ENCODE results near the gene QPCTL. TPM values are rescaled to one million over a fixed set of nuclear protein-coding genes. Genes with fewer than 3 reads are reported as not detected.

Gene QPCTL
- total and polyA plus RNA-seq, 4 donors = 6.3 to 13.3 (median 9.4) TPM

DNA sequence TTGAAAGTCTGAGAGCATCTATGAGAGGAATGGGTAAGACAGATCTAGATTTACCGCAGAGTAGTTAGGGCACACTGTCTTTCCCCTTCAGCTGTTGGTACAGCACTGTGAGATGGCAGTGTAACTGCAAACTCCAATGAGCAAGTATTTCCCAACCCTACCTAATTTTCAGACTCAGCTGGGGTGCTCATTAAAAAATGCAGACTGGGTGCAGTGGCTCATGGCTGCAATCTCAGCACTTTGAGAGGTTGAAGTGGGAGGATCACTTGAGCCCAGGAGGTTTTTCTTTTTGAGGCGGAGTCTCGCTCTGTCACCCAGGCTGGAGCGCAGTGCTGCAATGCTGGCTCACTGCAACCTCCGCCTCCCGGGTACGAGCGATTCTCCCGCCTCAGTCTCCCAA, 12.6 kb downstream of the QPCTL start:
- ATAC-seq (ENCODE audit: insufficient read depth, low FRiP score) = no peak
- no peak overlapping the region for H3K4me3 ChIP-seq

DNA sequence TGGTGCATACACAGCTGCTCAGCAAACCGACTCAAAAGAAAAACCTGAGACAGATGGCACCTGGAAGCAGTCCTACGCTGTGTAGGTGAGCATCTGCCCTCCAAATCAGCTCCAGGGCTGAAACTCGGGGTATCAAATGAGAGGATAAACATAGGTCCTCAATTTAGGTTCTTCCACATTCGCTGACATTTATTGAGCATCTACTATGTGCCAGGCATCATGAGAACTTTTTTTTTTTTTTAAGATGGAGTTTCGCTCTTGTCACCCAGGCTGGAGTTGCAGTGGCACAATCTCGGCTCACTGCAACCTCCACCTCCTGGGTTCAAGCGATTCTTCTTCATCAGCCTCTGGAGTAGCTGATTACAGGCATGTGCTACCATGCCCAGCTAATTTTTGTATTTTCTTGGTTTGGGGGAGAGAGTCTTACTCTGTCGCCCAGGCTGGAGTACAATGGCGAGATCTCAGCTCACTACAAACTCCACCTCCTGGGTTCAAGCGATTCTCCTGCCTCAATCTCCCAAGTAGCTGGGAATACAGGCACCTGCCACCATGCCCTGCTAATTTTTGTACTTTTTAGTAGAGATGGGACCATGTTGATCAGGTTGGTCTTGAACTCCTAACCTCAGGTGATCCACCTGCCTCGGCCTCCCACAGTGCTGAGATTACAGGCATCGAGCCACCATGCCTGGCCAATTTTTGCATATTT, 13.4 kb downstream of the QPCTL start:
- ATAC-seq (ENCODE audit: insufficient read depth, low FRiP score) (no peak), DNase-seq (no peak)
- Histone ChIP-seq H3K4me3 (no peak overlapping the region), H3K4me1 (ENCODE audit: control insufficient read depth in 5 of 5, insufficient read depth in 5 of 5, low read length in 5 of 5) (no peaks in the 10 kb centered on the region), H3K36me3 (ENCODE audit: control insufficient read depth in 4 of 4, insufficient read depth in 4 of 4, low read length in 4 of 4) (peaks cover 0 to 18% (median 6%) of the 10 kb centered on the region in 4 donors), H3K27ac (ENCODE audit: low read depth in 1 of 2, low read length in 1 of 2) (no peak overlapping the region), H3K9me3 (ENCODE audit: control insufficient read depth in 4 of 4, insufficient read depth in 3 of 4, low read length in 3 of 4) (peaks cover 0 to 2% (median 0%) of the 10 kb centered on the region in 4 donors), H3K27me3 (ENCODE audit: control insufficient read depth in 3 of 3, insufficient read depth in 3 of 3, low read length in 2 of 3) (no peaks in the 10 kb centered on the region), H3K9ac (ENCODE audit: insufficient read depth in 1 of 2, low read length in 2 of 2) (no peak overlapping the region)
- TF ChIP-seq, protein P1, sequence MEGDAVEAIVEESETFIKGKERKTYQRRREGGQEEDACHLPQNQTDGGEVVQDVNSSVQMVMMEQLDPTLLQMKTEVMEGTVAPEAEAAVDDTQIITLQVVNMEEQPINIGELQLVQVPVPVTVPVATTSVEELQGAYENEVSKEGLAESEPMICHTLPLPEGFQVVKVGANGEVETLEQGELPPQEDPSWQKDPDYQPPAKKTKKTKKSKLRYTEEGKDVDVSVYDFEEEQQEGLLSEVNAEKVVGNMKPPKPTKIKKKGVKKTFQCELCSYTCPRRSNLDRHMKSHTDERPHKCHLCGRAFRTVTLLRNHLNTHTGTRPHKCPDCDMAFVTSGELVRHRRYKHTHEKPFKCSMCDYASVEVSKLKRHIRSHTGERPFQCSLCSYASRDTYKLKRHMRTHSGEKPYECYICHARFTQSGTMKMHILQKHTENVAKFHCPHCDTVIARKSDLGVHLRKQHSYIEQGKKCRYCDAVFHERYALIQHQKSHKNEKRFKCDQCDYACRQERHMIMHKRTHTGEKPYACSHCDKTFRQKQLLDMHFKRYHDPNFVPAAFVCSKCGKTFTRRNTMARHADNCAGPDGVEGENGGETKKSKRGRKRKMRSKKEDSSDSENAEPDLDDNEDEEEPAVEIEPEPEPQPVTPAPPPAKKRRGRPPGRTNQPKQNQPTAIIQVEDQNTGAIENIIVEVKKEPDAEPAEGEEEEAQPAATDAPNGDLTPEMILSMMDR (IDR thresholded peaks at IDR 0.05; ENCODE audit: control extremely low read depth, extremely low read depth) = no peak
- WGBS, 2 donors = 92 to 96% methylated on average over 12 of the region's 12 CpGs

More for the DNA sequence above, 12.6 kb downstream of the QPCTL start:
- no peak for DNase-seq
- Histone ChIP-seq H3K36me3 (ENCODE audit: control insufficient read depth in 4 of 4, insufficient read depth in 4 of 4, low read length in 4 of 4) (peaks cover 0 to 16% (median 6%) of the 10 kb centered on the region in 4 donors), H3K9ac (ENCODE audit: insufficient read depth in 1 of 2, low read length in 2 of 2) (no peak overlapping the region), H3K27me3 (ENCODE audit: control insufficient read depth in 3 of 3, insufficient read depth in 3 of 3, low read length in 2 of 3) (no peaks in the 10 kb centered on the region), H3K9me3 (ENCODE audit: control insufficient read depth in 4 of 4, insufficient read depth in 3 of 4, low read length in 3 of 4) (peaks cover 0 to 2% (median 0%) of the 10 kb centered on the region in 4 donors), H3K27ac (ENCODE audit: low read depth in 1 of 2, low read length in 1 of 2) (no peak overlapping the region), H3K4me1 (ENCODE audit: control insufficient read depth in 5 of 5, insufficient read depth in 5 of 5, low read length in 5 of 5) (no peaks in the 10 kb centered on the region)
- TF ChIP-seq, protein P1 (IDR thresholded peaks at IDR 0.05; ENCODE audit: control extremely low read depth, extremely low read depth) = no peak
- 93 to 95% methylated on average over 9 of the region's 9 CpGs for WGBS, 2 donors

DNA sequence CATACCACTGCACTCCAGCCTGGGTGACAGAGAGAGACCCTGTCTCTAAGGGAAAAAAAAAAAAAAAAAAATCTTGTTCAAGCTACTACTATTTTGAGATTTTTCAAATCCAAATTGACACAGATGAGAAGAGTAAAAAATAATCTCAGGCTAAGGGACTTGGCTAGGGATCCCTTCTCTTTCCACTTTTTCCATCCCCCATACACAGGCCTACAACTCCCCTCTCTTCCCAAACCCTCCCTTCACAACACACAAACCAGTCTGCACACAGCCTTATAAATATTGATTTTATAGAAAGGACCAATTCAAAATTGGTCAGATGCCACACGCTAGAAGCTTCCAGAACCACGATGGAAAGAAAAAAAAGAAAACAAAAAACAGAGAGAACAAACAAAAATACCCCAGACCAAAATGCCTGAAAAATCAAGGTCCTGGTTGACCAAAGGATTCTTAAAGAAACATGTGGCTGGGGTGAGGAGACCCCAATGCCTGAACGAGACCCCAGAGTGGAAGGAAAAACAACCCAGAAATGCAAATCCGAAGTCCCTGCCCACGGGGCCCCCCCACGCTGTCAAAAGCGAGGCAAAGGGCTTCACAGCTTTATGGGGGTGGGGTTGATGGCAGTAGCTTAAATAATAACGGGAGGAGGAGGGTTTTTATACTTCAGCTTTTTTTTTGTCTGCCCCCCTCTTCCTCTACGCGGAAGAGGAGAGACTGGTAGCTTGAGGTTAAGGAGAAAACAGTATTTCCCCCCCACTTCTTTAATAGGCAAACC, 18.1 kb downstream of the QPCTL start:
- TF ChIP-seq, protein P1 (IDR thresholded peaks at IDR 0.05; ENCODE audit: control extremely low read depth, extremely low read depth) = no peak
- DNase-seq (no peak), ATAC-seq (ENCODE audit: insufficient read depth, low FRiP score) (no peak)
- WGBS, 2 donors = 76 to 80% methylated on average over 10 of the region's 10 CpGs
- Histone ChIP-seq H3K4me3 (no peak overlapping the region), H3K36me3 (ENCODE audit: control insufficient read depth in 4 of 4, insufficient read depth in 4 of 4, low read length in 4 of 4) (peaks cover 0 to 21% (median 2%) of the 10 kb centered on the region in 4 donors), H3K9ac (ENCODE audit: insufficient read depth in 1 of 2, low read length in 2 of 2) (no peak overlapping the region), H3K27me3 (ENCODE audit: control insufficient read depth in 3 of 3, insufficient read depth in 3 of 3, low read length in 2 of 3) (no peaks in the 10 kb centered on the region), H3K27ac (ENCODE audit: low read depth in 1 of 2, low read length in 1 of 2) (no peak overlapping the region), H3K9me3 (ENCODE audit: control insufficient read depth in 4 of 4, insufficient read depth in 3 of 4, low read length in 3 of 4) (no peaks in the 10 kb centered on the region), H3K4me1 (ENCODE audit: control insufficient read depth in 5 of 5, insufficient read depth in 5 of 5, low read length in 5 of 5) (peaks cover 0 to 1% (median 0%) of the 10 kb centered on the region in 5 donors)

Measured in lung (tissue), 12 donors.